Aorta (tissue), 5 donors: ENCODE data around the gene RGL2. TPM values are rescaled to one million over a fixed set of nuclear protein-coding genes. Genes with fewer than 3 reads are reported as not detected.

Source experiments
- ATAC-seq: fragments of 200-7000 bp; cut with Tn5 transposase; one replicate; pipeline ENCODE4 v1.9.1; 2022; ENCODE audit warnings: moderate library complexity; ENCODE audit not compliant: low FRiP score
- DNase-seq, 2 donors: peaks; one replicate each; pipeline ENCODE4 v3.0.0-alpha.2; 2020
- H3K27ac ChIP-seq, 2 donors: one replicate each; pipeline ENCODE4 v1.5.1; 2013; ENCODE audit warnings: low read length in 2 of 2, mild to moderate bottlenecking in 2 of 2, moderate library complexity in 2 of 2, control low read depth in 1 of 2, inconsistent platforms in 1 of 2, low read depth in 1 of 2
- H3K27me3 ChIP-seq, 2 donors: one replicate each; pipeline ENCODE4 v1.6.1; 2013; ENCODE audit warnings: control low read depth in 1 of 2, low read length in 1 of 2, mild to moderate bottlenecking in 1 of 2, moderate library complexity in 1 of 2; ENCODE audit not compliant: insufficient read depth in 2 of 2, control insufficient read depth in 1 of 2
- H3K36me3 ChIP-seq, 2 donors: one replicate each; pipeline ENCODE4 v1.6.1; 2013; ENCODE audit warnings: control low read depth in 1 of 2, low read length in 1 of 2, mild to moderate bottlenecking in 1 of 2; ENCODE audit not compliant: insufficient read depth in 2 of 2, control insufficient read depth in 1 of 2
- H3K4me1 ChIP-seq, 2 donors: one replicate each; pipeline ENCODE4 v1.6.1; 2013; ENCODE audit warnings: low read length in 2 of 2, control low read depth in 1 of 2, mild to moderate bottlenecking in 1 of 2, moderate library complexity in 1 of 2; ENCODE audit not compliant: insufficient read depth in 2 of 2, control insufficient read depth in 1 of 2
- H3K4me3 ChIP-seq, 2 donors: one replicate each; pipeline ENCODE4 v1.5.1; 2013; ENCODE audit warnings: low read length in 2 of 2, control low read depth in 1 of 2, mild to moderate bottlenecking in 1 of 2
- H3K9me3 ChIP-seq: one replicate; pipeline ENCODE4 v1.6.1; 2013; ENCODE audit warnings: mild to moderate bottlenecking, low read length; ENCODE audit not compliant: control insufficient read depth
- WGBS, 2 donors: extraction: QIAGEN DNeasy Blood & Tissue Kit; methylation state at CpG; one replicate each; pipeline ENCODE4 v1.1.7; 2013; 5-methylcytosine and 5-hydroxymethylcytosine counted together
- intact Hi-C, 2 donors: fragments of 100-400 bp; cut with DNase I; formaldehyde crosslinking; loops; one replicate each; pipeline versions ENCODE4 v1.14.2 to v1.15.0; 2022
- polyA plus RNA-seq, 2 donors: library from polyadenylated mRNA; stranded (reverse); fragments of 200-250 nt; gene quantifications; one replicate each; pipeline ENCODE4 v1.2.3, GENCODE V29; 2013
- total RNA-seq, 2 donors: library from RNA; stranded (reverse); fragmentation: NEBNext Ultra II Directional; extraction: Animal tissue kit (Norgen Biotek cat#: 25700); gene quantifications; one replicate each; pipeline ENCODE4 v1.2.1, GENCODE V29; 2021
- donor health status: healthy with polysubstance abuse.
- donor health status: Bipolar disorder and iron deficiency.
- donor health status: DM: no; HTN: no; CAD: no.
- donor health status: DM: no; HTN: no; CAD: no.
- donor health status: DM: yes; HTN: yes; CAD: no.

The RGL2 gene
- total and polyA plus RNA-seq, 4 donors = 20.3 to 178 (median 89.2) TPM

GRCh38 chr6:33259032-33259431 is 39.7 kb downstream of the RGL2 start:
- H3K9me3 ChIP-seq = no peaks in the 10 kb centered on the region
- H3K36me3 ChIP-seq = no peaks in the 10 kb centered on the region
- intact Hi-C loops = no loop called here
- no peaks in the 10 kb centered on the region for H3K27me3 ChIP-seq
- no peak for ATAC-seq
- WGBS, 2 donors = 86% methylated on average over 5 of the region's 5 CpGs
- DNase-seq = no peak
- H3K4me3 ChIP-seq = no peak overlapping the region
- no peaks in the 10 kb centered on the region for H3K4me1 ChIP-seq
- H3K27ac ChIP-seq = no peak overlapping the region

- WGBS, 2 donors = 89 to 90% methylated on average over 4 of the region's 4 CpGs
- H3K9me3 ChIP-seq = no peaks in the 10 kb centered on the region
- DNase-seq = no peak
- no peaks in the 10 kb centered on the region for H3K36me3 ChIP-seq
- H3K27ac ChIP-seq = no peak overlapping the region
- H3K27me3 ChIP-seq = no peaks in the 10 kb centered on the region
- intact Hi-C loops = no loop called here
- no peaks in the 10 kb centered on the region for H3K4me1 ChIP-seq
- no peak for ATAC-seq
- no peak overlapping the region for H3K4me3 ChIP-seq
Measured at GRCh38 chr6:33254591-33254990, 44.2 kb downstream of the RGL2 start.

- Histone ChIP-seq H3K4me3 (no peak overlapping the region), H3K36me3 (no peaks in the 10 kb centered on the region), H3K9me3 (no peaks in the 10 kb centered on the region), H3K27me3 (no peaks in the 10 kb centered on the region), H3K27ac (no peak overlapping the region), H3K4me1 (no peaks in the 10 kb centered on the region)
- intact Hi-C loops = no loop called here
- DNase-seq (no peak), ATAC-seq (no peak)
Measured at GRCh38 chr6:33252759-33253158, 46.0 kb downstream of the RGL2 start.

GRCh38 chr6:33251395-33252012 is 47.2 kb downstream of the RGL2 start:
- ATAC-seq (no peak), DNase-seq (no peak)
- no peaks in the 10 kb centered on the region for H3K4me1 ChIP-seq
- 83 to 89% methylated on average over 6 of the region's 6 CpGs for WGBS, 2 donors
- no peaks in the 10 kb centered on the region for H3K27me3 ChIP-seq
- no peak overlapping the region for H3K27ac ChIP-seq
- H3K36me3 ChIP-seq = no peaks in the 10 kb centered on the region
- intact Hi-C loops = no loop called here
- H3K4me3 ChIP-seq = no peak overlapping the region
- H3K9me3 ChIP-seq = no peaks in the 10 kb centered on the region

- Histone ChIP-seq H3K27ac (no peak overlapping the region), H3K4me1 (no peaks in the 10 kb centered on the region), H3K4me3 (no peak overlapping the region), H3K9me3 (no peaks in the 10 kb centered on the region), H3K36me3 (no peaks in the 10 kb centered on the region), H3K27me3 (no peaks in the 10 kb centered on the region)
- WGBS, 2 donors = 91 to 97% methylated on average over 13 of the region's 13 CpGs
- DNase-seq (no peak), ATAC-seq (no peak)
- intact Hi-C loops = no loop called here
Measured at GRCh38 chr6:33250731-33251130, 48.0 kb downstream of the RGL2 start.

GRCh38 chr6:33249732-33250630 is 48.8 kb downstream of the RGL2 start:
- H3K36me3 ChIP-seq = no peaks in the 10 kb centered on the region
- 3 to 5% methylated on average over 15 of the region's 15 CpGs for WGBS, 2 donors
- H3K4me1 ChIP-seq = no peaks in the 10 kb centered on the region
- ATAC-seq (peak; percentile 3), DNase-seq (peak in 1 of 2 donors; percentile 53)
- intact Hi-C loops = loop anchor here (1.0 to 5.0 kb wide), 6 partner anchors 37 to 233 kb away; partner anchors contain the start of genes RXRB (in 1 of the 2) and SLC39A7 (in 1 of the 2)
- H3K27ac ChIP-seq = peak overlapping the region; percentile 88
- H3K27me3 ChIP-seq = no peaks in the 10 kb centered on the region
- H3K4me3 ChIP-seq = peak overlapping the region; percentile 44 to 47
- no peaks in the 10 kb centered on the region for H3K9me3 ChIP-seq

- H3K4me1 ChIP-seq = no peaks in the 10 kb centered on the region
- DNase-seq (peak; percentile 98), ATAC-seq (peak; percentile 98)
- intact Hi-C loops = loop anchor here (1.0 to 5.0 kb wide), 8 partner anchors 36 to 235 kb away; partner anchors contain the start of genes RXRB (in 1 of the 2) and SLC39A7 (in 1 of the 2)
- H3K9me3 ChIP-seq = no peaks in the 10 kb centered on the region
- H3K4me3 ChIP-seq = peak overlapping the region; percentile 44 to 47
- no peaks in the 10 kb centered on the region for H3K27me3 ChIP-seq
- peak overlapping the region; percentile 88 to 97 for H3K27ac ChIP-seq
- WGBS, 2 donors = 0% methylated on average over 58 of the region's 58 CpGs
- no peaks in the 10 kb centered on the region for H3K36me3 ChIP-seq
Measured at GRCh38 chr6:33248932-33249731, 49.6 kb downstream of the RGL2 start.

- DNase-seq (no peak), ATAC-seq (peak; percentile 34)
- H3K4me1 ChIP-seq = no peaks in the 10 kb centered on the region
- no peaks in the 10 kb centered on the region for H3K27me3 ChIP-seq
- peak overlapping the region; percentile 24 to 97 for H3K27ac ChIP-seq
- H3K36me3 ChIP-seq = no peaks in the 10 kb centered on the region
- H3K4me3 ChIP-seq = peak overlapping the region in 1 of 2 donors; percentile 35
- intact Hi-C loops = loop anchor here (1.0 to 5.0 kb wide), 7 partner anchors 36 to 234 kb away; partner anchors contain the start of genes RXRB (in 1 of the 2) and SLC39A7 (in 1 of the 2)
- WGBS, 2 donors = 0 to 1% methylated on average over 15 to 18 of the region's 18 CpGs
- H3K9me3 ChIP-seq = no peaks in the 10 kb centered on the region
Measured at GRCh38 chr6:33248643-33248931, 50.2 kb downstream of the RGL2 start.
